Fibroblast of villous mesenchyme (primary cell): ENCODE data around the gene GDPD5. TPM values are rescaled to one million over a fixed set of nuclear protein-coding genes. Genes with fewer than 3 reads are reported as not detected.

Source experiments
- DNase-seq: peaks from one replicate; pipeline ENCODE4 v3.0.0-alpha.2; 2010; ENCODE audit warnings: low read depth
- H3K4me3 ChIP-seq: 2 replicates; pipeline ENCODE4 v1.5.1; 2011; ENCODE audit warnings: low read depth, mild to moderate bottlenecking, low read length
- CTCF ChIP-seq: IDR thresholded peaks from 2 replicates; pipeline ENCODE4 v1.5.1; 2012; ENCODE audit warnings: low read depth, mild to moderate bottlenecking, low read length; ENCODE audit not compliant: insufficient read depth
- total RNA-seq: library from RNA; depleted of rRNA; stranded (reverse); fragments of >200 nt; gene quantifications from 2 replicates; pipeline ENCODE4 v1.2.3, GENCODE V29; 2012

GDPD5 gene
- total RNA-seq, 1 donor: 9.5 TPM

GRCh38 chr11:75474240-75474639 lies 51.5 kb downstream of the GDPD5 start:
- DNase-seq: peak; percentile 36
- H3K4me3 ChIP-seq: no peak overlapping the region
- TF ChIP-seq CTCF: no peak

- H3K4me3 ChIP-seq: no peak overlapping the region
- DNase-seq: no peak
- TF ChIP-seq CTCF: no peak
Measured at GRCh38 chr11:75473684-75474083, 52.1 kb downstream of the GDPD5 start.

GRCh38 chr11:75472081-75472732 lies 53.5 kb downstream of the GDPD5 start:
- H3K4me3 ChIP-seq: no peak overlapping the region
- no peak for DNase-seq
- no peak for TF ChIP-seq CTCF

GRCh38 chr11:75471176-75471973 lies 54.4 kb downstream of the GDPD5 start:
- DNase-seq: no peak
- no peak overlapping the region for H3K4me3 ChIP-seq
- TF ChIP-seq CTCF: no peak

GRCh38 chr11:75470476-75471080 lies 55.2 kb downstream of the GDPD5 start:
- no peak for DNase-seq
- no peak for TF ChIP-seq CTCF
- no peak overlapping the region for H3K4me3 ChIP-seq

GRCh38 chr11:75469785-75470405 lies 55.8 kb downstream of the GDPD5 start:
- DNase-seq: no peak
- TF ChIP-seq CTCF: no peak
- no peak overlapping the region for H3K4me3 ChIP-seq
